Kidney epithelial cell (primary cell): ENCODE measurements around the gene HHATL. TPM values are rescaled to one million over a fixed set of nuclear protein-coding genes. Genes with fewer than 3 reads are reported as not detected.
A peak's percentile ranks its signal among the peaks of the same experiment; 100 is the strongest.

ENCODE experiments used
- DNase-seq: peaks from one replicate; pipeline ENCODE4 v3.0.0-alpha.2; 2010; ENCODE audit warnings: low read depth
- H3K27me3 ChIP-seq: 2 replicates; pipeline ENCODE4 v1.6.0; 2011; ENCODE audit warnings: low read length; ENCODE audit not compliant: control insufficient read depth, insufficient read depth
- H3K36me3 ChIP-seq: 2 replicates; pipeline ENCODE4 v1.5.1; 2011; ENCODE audit warnings: low read length; ENCODE audit not compliant: control insufficient read depth, insufficient read depth
- H3K4me3 ChIP-seq: 2 replicates; pipeline ENCODE4 v1.5.1; 2011; ENCODE audit warnings: low read depth, mild to moderate bottlenecking, control low read depth, low read length
- total RNA-seq: library from RNA; depleted of rRNA; stranded (reverse); fragments of >200 nt; gene quantifications from 2 replicates; pipeline ENCODE4 v1.2.3, GENCODE V29; 2015
- TF ChIP-seq, protein P1 (sequence below): IDR thresholded peaks from 2 replicates; pipeline ENCODE4 v1.5.1; 2011; ENCODE audit warnings: mild to moderate bottlenecking, moderate library complexity, low read length, control low read depth, inconsistent platforms; ENCODE audit not compliant: insufficient read depth, poor library complexity, severe bottlenecking

Gene HHATL
- total RNA-seq, 1 donor from 2014 or later, result not detected

DNA sequence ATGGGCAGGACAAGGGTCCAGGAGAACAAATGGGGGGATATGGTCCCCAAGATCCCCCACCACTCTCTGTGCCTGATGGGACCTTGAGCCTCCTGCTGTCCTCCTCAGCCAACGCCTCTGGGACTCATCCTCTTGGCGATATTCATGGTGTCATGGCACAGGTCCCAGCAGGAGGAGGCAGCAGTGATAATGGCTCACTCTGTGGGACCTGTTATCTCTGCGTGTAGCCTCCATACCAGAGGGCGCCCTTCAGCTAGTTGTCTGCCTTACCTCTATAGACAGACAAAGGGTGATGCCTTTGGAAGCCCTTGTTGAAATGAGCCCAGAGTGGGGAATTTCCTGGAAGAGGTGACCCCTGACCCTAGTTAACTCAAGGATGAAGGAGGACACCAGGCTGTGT lies 41.7 kb downstream of the HHATL start:
- no peak overlapping the region for H3K4me3 ChIP-seq
- TF ChIP-seq, protein P1, sequence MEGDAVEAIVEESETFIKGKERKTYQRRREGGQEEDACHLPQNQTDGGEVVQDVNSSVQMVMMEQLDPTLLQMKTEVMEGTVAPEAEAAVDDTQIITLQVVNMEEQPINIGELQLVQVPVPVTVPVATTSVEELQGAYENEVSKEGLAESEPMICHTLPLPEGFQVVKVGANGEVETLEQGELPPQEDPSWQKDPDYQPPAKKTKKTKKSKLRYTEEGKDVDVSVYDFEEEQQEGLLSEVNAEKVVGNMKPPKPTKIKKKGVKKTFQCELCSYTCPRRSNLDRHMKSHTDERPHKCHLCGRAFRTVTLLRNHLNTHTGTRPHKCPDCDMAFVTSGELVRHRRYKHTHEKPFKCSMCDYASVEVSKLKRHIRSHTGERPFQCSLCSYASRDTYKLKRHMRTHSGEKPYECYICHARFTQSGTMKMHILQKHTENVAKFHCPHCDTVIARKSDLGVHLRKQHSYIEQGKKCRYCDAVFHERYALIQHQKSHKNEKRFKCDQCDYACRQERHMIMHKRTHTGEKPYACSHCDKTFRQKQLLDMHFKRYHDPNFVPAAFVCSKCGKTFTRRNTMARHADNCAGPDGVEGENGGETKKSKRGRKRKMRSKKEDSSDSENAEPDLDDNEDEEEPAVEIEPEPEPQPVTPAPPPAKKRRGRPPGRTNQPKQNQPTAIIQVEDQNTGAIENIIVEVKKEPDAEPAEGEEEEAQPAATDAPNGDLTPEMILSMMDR, result peak; percentile 14
- no peak for DNase-seq
- no peaks in the 10 kb centered on the region for H3K27me3 ChIP-seq
- no peaks in the 10 kb centered on the region for H3K36me3 ChIP-seq

DNA sequence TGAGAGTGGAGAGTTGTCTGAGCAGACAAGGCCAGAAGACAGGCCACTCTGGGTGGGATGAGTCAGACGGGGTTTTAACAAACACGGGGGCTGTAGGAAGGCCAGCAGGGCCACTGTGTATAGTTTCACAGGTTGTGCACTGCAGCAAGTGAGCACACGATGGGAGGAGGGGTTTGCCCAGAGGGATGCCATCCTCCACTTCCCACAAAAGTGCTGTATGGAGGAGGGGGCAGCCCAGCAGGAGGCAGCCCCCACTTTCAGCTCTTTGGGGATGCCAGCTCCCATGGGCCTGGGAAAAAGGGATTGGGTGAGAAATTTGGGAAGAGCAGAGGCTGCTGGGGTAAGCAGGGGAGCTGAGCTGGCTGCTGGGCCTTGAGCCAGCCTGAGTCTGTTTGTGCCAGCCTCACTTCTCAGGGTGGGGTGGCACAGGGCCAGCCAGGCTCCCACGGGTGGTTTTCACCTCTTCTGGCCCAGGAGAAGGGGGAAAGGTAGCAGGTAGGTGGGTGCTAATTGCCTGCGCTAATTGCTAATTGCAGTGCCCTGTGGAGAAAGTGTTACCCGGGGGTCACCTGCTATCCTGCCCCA lies 42.4 kb downstream of the HHATL start:
- no peaks in the 10 kb centered on the region for H3K36me3 ChIP-seq

DNA sequence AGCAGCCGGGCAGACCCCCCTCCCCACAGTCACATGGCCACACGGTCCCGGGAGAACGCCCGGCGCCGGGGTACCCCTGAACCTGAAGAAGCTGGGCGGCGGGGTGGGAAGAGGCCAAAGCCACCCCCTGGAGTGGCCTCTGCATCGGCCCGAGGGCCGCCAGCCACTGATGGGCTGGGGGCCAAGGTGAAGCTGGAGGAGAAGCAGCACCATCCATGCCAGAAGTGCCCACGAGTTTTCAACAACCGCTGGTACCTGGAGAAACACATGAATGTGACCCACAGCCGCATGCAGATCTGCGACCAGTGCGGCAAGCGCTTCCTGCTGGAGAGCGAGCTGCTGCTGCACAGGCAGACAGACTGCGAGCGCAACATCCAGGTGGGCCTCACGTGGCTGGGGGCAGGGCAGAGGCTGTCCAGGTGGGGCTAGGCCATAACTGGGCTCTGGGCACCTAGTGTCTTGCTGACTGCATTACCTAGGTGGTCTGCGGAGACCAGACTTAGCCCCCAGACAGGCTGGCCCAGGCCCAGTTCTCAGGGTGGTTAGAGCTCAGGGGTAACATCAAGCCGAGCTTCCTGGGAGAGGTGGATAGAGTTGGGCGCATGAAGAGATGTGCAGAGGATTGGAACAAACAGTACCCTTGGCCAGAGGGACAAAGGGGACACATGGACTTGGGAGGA lies 43.0 kb downstream of the HHATL start:
- TF ChIP-seq, protein P1, result no peak
- H3K36me3 ChIP-seq, result no peaks in the 10 kb centered on the region
- no peak for DNase-seq
- no peak overlapping the region for H3K4me3 ChIP-seq
- H3K27me3 ChIP-seq, result no peaks in the 10 kb centered on the region

More for the DNA sequence above, 42.4 kb downstream of the HHATL start:
- Histone ChIP-seq H3K27me3 (no peaks in the 10 kb centered on the region), H3K4me3 (no peak overlapping the region)
- TF ChIP-seq, protein P1, result no peak
- DNase-seq, result no peak

DNA sequence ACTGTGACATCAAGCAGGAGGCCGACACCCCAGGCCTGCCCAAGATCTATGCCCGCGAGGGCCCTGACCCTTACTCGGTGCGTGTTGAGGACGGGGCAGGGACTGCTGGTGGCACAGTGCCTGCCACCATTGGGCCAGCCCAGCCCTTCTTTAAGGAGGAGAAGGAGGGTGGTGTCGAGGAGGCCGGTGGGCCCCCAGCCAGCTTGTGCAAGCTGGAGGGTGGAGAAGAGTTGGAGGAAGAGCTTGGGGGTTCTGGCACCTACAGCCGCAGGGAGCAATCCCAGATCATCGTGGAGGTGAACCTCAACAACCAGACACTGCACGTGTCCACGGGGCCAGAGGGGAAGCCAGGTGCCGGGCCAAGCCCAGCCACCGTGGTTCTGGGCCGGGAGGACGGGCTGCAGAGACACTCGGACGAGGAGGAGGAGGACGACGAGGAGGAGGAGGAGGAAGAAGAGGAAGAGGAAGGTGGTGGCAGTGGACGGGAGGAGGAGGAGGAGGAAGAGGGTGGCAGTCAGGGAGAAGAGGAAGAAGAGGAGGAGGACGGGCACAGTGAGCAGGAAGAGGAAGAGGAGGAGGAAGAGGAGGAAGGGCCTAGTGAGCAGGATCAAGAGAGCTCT lies 43.7 kb downstream of the HHATL start:
- TF ChIP-seq, protein P1, result no peak
- DNase-seq, result no peak

DNA sequence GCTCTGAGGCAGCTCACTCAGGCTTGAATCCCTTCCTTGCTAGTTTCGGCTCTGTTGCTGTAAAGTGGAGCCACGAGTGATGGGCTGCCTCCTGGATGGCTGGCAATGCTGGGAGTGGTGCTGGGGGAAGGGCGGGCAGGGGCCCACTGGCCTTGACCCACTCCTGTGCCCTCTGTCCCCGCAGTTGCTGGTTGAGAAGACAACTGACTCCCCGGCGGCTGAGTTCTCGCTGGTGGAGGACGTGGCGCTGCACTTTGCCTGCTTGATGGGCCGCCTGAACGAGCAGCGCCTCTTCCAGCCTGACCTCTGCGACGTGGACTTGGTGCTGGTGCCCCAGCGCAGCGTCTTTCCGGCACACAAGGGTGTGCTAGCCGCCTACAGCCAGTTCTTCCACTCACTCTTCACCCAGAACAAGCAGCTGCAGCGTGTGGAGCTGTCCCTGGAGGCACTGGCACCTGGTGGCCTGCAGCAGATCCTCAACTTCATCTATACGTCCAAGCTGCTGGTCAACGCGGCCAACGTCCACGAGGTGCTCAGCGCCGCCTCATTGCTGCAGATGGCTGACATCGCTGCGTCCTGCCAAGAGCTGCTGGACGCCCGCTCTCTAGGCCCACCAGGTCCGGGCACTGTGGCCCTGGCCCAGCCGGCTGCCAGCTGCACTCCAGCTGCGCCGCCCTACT lies 44.4 kb downstream of the HHATL start:
- Histone ChIP-seq H3K4me3 (no peak overlapping the region), H3K27me3 (no peaks in the 10 kb centered on the region), H3K36me3 (no peaks in the 10 kb centered on the region)
- DNase-seq, result no peak
- TF ChIP-seq, protein P1, result no peak

More for the DNA sequence above, 43.7 kb downstream of the HHATL start:
- Histone ChIP-seq H3K4me3 (no peak overlapping the region), H3K27me3 (no peaks in the 10 kb centered on the region), H3K36me3 (no peaks in the 10 kb centered on the region)
